CD14-positive monocyte (primary cell): Measurements from ENCODE around the gene SCAF4. TPM values are rescaled to one million over a fixed set of nuclear protein-coding genes. Genes with fewer than 3 reads are reported as not detected.
A peak's percentile ranks its signal among the peaks of the same experiment; 100 is the strongest.

Experiments used
- DNase-seq, 3 donors: peaks; one replicate each; pipeline ENCODE4 v3.0.0-alpha.2; 2011 to 2022
- H2AFZ ChIP-seq: 2 replicates; pipeline ENCODE4 v1.6.0; 2012; ENCODE audit warnings: mild to moderate bottlenecking, low read depth, low read length, inconsistent platforms; ENCODE audit not compliant: insufficient read depth, poor library complexity, severe bottlenecking
- H3K27ac ChIP-seq, 2 donors: 1 replicate in 1 of 2; 2 replicates in 1 of 2; pipeline ENCODE4 v1.5.1; 2012 to 2013; ENCODE audit warnings: low read length in 2 of 2, control low read depth in 1 of 2, inconsistent platforms in 1 of 2, low read depth in 1 of 2, mild to moderate bottlenecking in 1 of 2
- H3K27me3 ChIP-seq, 2 donors: one replicate each; pipeline versions ENCODE4 v1.6.0 to v1.6.1; 2011 to 2013; ENCODE audit warnings: low read length in 2 of 2; ENCODE audit not compliant: control insufficient read depth in 2 of 2, insufficient read depth in 2 of 2
- H3K36me3 ChIP-seq, 2 donors: replicated peaks in 1 of 2; 1 replicate in 1 of 2; 2 replicates in 1 of 2; pipeline versions ENCODE4 v1.5.1 to v1.6.1; 2012 to 2013; ENCODE audit warnings: low read length in 2 of 2, control low read depth in 1 of 2, inconsistent platforms in 1 of 2, mild to moderate bottlenecking in 1 of 2; ENCODE audit not compliant: insufficient read depth in 2 of 2, control insufficient read depth in 1 of 2
- H3K4me1 ChIP-seq, 2 donors: 1 replicate in 1 of 2; 2 replicates in 1 of 2; pipeline versions ENCODE4 v1.5.1 to v1.6.1; 2012 to 2013; ENCODE audit warnings: low read length in 2 of 2, control low read depth in 1 of 2, inconsistent platforms in 1 of 2, mild to moderate bottlenecking in 1 of 2, moderate library complexity in 1 of 2; ENCODE audit not compliant: insufficient read depth in 2 of 2, control insufficient read depth in 1 of 2
- H3K4me2 ChIP-seq: replicated peaks from 2 replicates; pipeline ENCODE3; 2012; ENCODE audit warnings: low read length, moderate library complexity, mild to moderate bottlenecking; ENCODE audit not compliant: poor library complexity, severe bottlenecking; ENCODE audit errors: extremely low read depth
- H3K4me3 ChIP-seq, 3 experiments: fragments of 200-600 bp in 1 of 3; sonication (generic) in 1 of 3; replicated peaks in 1 of 3; 1 replicate in 2 of 3; 2 replicates in 1 of 3; pipeline ENCODE4 v1.5.1; 2011 to 2013; ENCODE audit warnings: low read length in 3 of 3, mild to moderate bottlenecking in 3 of 3, control low read depth in 2 of 3, low read depth in 2 of 3, inconsistent platforms in 1 of 3, moderate library complexity in 1 of 3
- H3K79me2 ChIP-seq: 2 replicates; pipeline ENCODE4 v1.6.0; 2012; ENCODE audit warnings: mild to moderate bottlenecking, control low read depth, inconsistent platforms, low read length, moderate library complexity; ENCODE audit not compliant: insufficient read depth
- H3K9ac ChIP-seq: 2 replicates; pipeline ENCODE4 v1.6.0; 2017; ENCODE audit warnings: low read length, mild to moderate bottlenecking; ENCODE audit not compliant: insufficient read depth, poor library complexity, severe bottlenecking
- H3K9me3 ChIP-seq, 2 donors: replicated peaks in 1 of 2; 1 replicate in 1 of 2; 2 replicates in 1 of 2; pipeline versions ENCODE4 v1.5.1 to v1.6.1; 2012 to 2013; ENCODE audit warnings: low read length in 2 of 2, control low read depth in 1 of 2; ENCODE audit not compliant: control insufficient read depth in 1 of 2, insufficient read depth in 1 of 2
- H4K20me1 ChIP-seq: 2 replicates; pipeline ENCODE4 v1.6.0; 2012; ENCODE audit warnings: mild to moderate bottlenecking, low read length, control low read depth, moderate library complexity; ENCODE audit not compliant: insufficient read depth
- H3K27ac Mint-ChIP-seq, 7 donors: one replicate each; pipeline ENCODE4 v1.8.0; 2020; ENCODE audit warnings: mild to moderate bottlenecking in 7 of 7, mixed read lengths in 7 of 7, moderate library complexity in 6 of 7, inconsistent platforms in 2 of 7
- H3K27me3 Mint-ChIP-seq, 3 donors: one replicate each; pipeline ENCODE4 v1.8.0; 2021 to 2022; ENCODE audit warnings: low read depth in 3 of 3, mild to moderate bottlenecking in 3 of 3, mixed read lengths in 3 of 3, moderate library complexity in 3 of 3, inconsistent platforms in 1 of 3
- H3K36me3 Mint-ChIP-seq, 2 donors: one replicate each; pipeline ENCODE4 v1.8.0; 2020; ENCODE audit warnings: mixed read lengths in 2 of 2, inconsistent platforms in 1 of 2, mild to moderate bottlenecking in 1 of 2
- H3K4me1 Mint-ChIP-seq: one replicate; pipeline ENCODE4 v1.8.0; 2020; ENCODE audit warnings: mild to moderate bottlenecking, mixed read lengths
- H3K4me3 Mint-ChIP-seq, 2 donors: one replicate each; pipeline ENCODE4 v1.8.0; 2020; ENCODE audit warnings: mild to moderate bottlenecking in 2 of 2, mixed read lengths in 2 of 2, moderate library complexity in 1 of 2
- H3K9me3 Mint-ChIP-seq, 7 donors: one replicate each; pipeline ENCODE4 v1.8.0; 2020 to 2022; ENCODE audit warnings: mixed read lengths in 7 of 7, mild to moderate bottlenecking in 6 of 7, moderate library complexity in 6 of 7, inconsistent platforms in 2 of 7
- CTCF ChIP-seq: fragments of 200-600 bp; IDR thresholded peaks from one replicate; pipeline ENCODE4 v1.8.0; 2022; ENCODE audit warnings: antibody characterized with exemption, mild to moderate bottlenecking
- WGBS: methylation state at CpG from one replicate; pipeline ENCODE4 v1.1.5; 2013; ENCODE audit warnings: missing lambda C conversion rate; ENCODE audit not compliant: insufficient coverage; 5-methylcytosine and 5-hydroxymethylcytosine counted together
- intact Hi-C, 2 donors: fragments of 100-400 bp; cut with micrococcal nuclease; formaldehyde crosslinking; loops; one replicate each; pipeline versions ENCODE4 v1.15.0 to v1.15.1; 2023
- polyA plus RNA-seq, 3 donors: library from polyadenylated mRNA; depleted of rRNA in 1 of 3; unstranded in 2 of 3; stranded (reverse) in 1 of 3; fragments of 300-500 nt in 2 of 3; fragments of >200 nt in 1 of 3; fragmentation: Illumina TruSeq in 2 of 3; gene quantifications; 1 replicate in 2 of 3; 2 replicates in 1 of 3; pipeline ENCODE4 v1.2.3, GENCODE V29; 2012 to 2021

SCAF4 gene
- polyA plus RNA-seq, 3 donors = 4.6 to 28.7 (median 11.3) TPM

GRCh38 chr21:31721381-31721780, 10.5 kb downstream of the SCAF4 start:
- no peaks in the 10 kb centered on the region for H3K9me3 ChIP-seq
- Mint-ChIP-seq H3K27me3 (no peaks in the 10 kb centered on the region), H3K9me3 (peaks cover 0 to 11% (median 0%) of the 10 kb centered on the region in 7 donors), H3K36me3 (peaks cover 4 to 10% of the 10 kb centered on the region in 2 donors), H3K4me1 (peaks cover 43% of the 10 kb centered on the region), H3K27ac (peak overlapping the region in 1 of 7 donors; percentile 59), H3K4me3 (no peak overlapping the region)
- intact Hi-C loops = no loop called here
- H3K9ac ChIP-seq = no peak overlapping the region
- H3K27ac ChIP-seq = peak overlapping the region in 1 of 2 donors; percentile 17
- WGBS = no CpG with 5 or more reads among the region's 4 CpGs
- peaks cover 100% of the 10 kb centered on the region for H3K79me2 ChIP-seq
- no peaks in the 10 kb centered on the region for H3K36me3 ChIP-seq
- peaks cover 99% of the 10 kb centered on the region for H4K20me1 ChIP-seq
- no peaks in the 10 kb centered on the region for H3K27me3 ChIP-seq
- no peak overlapping the region for H3K4me2 ChIP-seq
- H3K4me3 ChIP-seq = no peak overlapping the region
- DNase-seq = no peak
- H3K4me1 ChIP-seq = peaks cover 4 to 6% of the 10 kb centered on the region in 2 donors
- H2AFZ ChIP-seq = no peak overlapping the region
- no peak for TF ChIP-seq CTCF

- no peaks in the 10 kb centered on the region for H3K36me3 ChIP-seq
- peaks cover 4 to 6% of the 10 kb centered on the region in 2 donors for H3K4me1 ChIP-seq
- no peaks in the 10 kb centered on the region for H3K27me3 ChIP-seq
- Mint-ChIP-seq H3K27ac (no peak overlapping the region), H3K4me1 (peaks cover 43% of the 10 kb centered on the region), H3K4me3 (no peak overlapping the region), H3K9me3 (peaks cover 0 to 11% (median 0%) of the 10 kb centered on the region in 7 donors), H3K36me3 (peaks cover 4 to 10% of the 10 kb centered on the region in 2 donors), H3K27me3 (no peaks in the 10 kb centered on the region)
- no peak overlapping the region for H3K4me3 ChIP-seq
- H3K27ac ChIP-seq = no peak overlapping the region
- H4K20me1 ChIP-seq = peaks cover 99% of the 10 kb centered on the region
- WGBS = no CpG with 5 or more reads among the region's 3 CpGs
- no peak overlapping the region for H2AFZ ChIP-seq
- DNase-seq = no peak
- no peak for TF ChIP-seq CTCF
- peaks cover 100% of the 10 kb centered on the region for H3K79me2 ChIP-seq
- H3K9ac ChIP-seq = no peak overlapping the region
- H3K4me2 ChIP-seq = no peak overlapping the region
- intact Hi-C loops = no loop called here
- H3K9me3 ChIP-seq = no peaks in the 10 kb centered on the region
Observed at GRCh38 chr21:31720739-31721138, 11.2 kb downstream of the SCAF4 start.
